Measurements from ENCODE around the gene P2RX6. TPM values are rescaled to one million over a fixed set of nuclear protein-coding genes. Genes with fewer than 3 reads are reported as not detected.

The P2RX6 gene
- total and polyA plus RNA-seq, 9 of the 15 experiments (the other 6 are each of a cell fraction or from before 2014, with no cell fraction given), result 0.01 to 3.9 (median 1.5) TPM; not detected in 1

GRCh38 chr22:21000207-21000986, 14.6 kb upstream of the P2RX6 start (continued):
- peak; percentile 42; the same call in 1 of the 2 replicates for TF ChIP-seq KLF1 (tag; IDR thresholded peaks at IDR 0.05)
- TF ChIP-seq HCFC1 (IDR thresholded peaks at IDR 0.05; ENCODE audit: low read depth, low read length), result no peak; the same call in 1 of the 2 replicates
- peak; percentile 88 for TF ChIP-seq STAT6 (CRISPR knock-in tag; IDR thresholded peaks at IDR 0.05)

GRCh38 chr22:21000987-21001600, 13.9 kb upstream of the P2RX6 start:
- FAIRE-seq, result no peak
- CTCF ChIA-PET (ENCODE audit: low intra/inter-chr PET ratio), result interaction anchor here (1.0 kb wide), 1 partner anchor 13 kb away, joined by 3 read pairs; no protein-coding TSS in a partner anchor
- POLR2A ChIA-PET, result interaction anchor here (0.6 to 17.9 kb wide), 12 partner anchors 12 to 471 kb away, joined by 3 to 451 read pairs (median 17); partner anchors contain the start of genes AIFM3, LZTR1, P2RX6 and SLC7A4
- TF ChIP-seq CXXC5 (CRISPR knock-in tag; IDR thresholded peaks at IDR 0.05), result no peak
- TF ChIP-seq ZNF707 (CRISPR knock-in tag; conservative IDR thresholded peaks at IDR 0.05), result peak; percentile 45; the same call in 1 of the 2 replicates
- TF ChIP-seq JUNB (CRISPR knock-in tag; conservative IDR thresholded peaks at IDR 0.05), result peak; percentile 67; the same call in 1 of the 2 replicates
- no peak for TF ChIP-seq NKRF (IDR thresholded peaks at IDR 0.05; ENCODE audit: borderline replicate concordance)
- peak; percentile 41; the same call in 1 of the 2 replicates for TF ChIP-seq ZNF324 (CRISPR knock-in tag; IDR thresholded peaks at IDR 0.05)
- 0 out of 2 replicates have a peak, but pooled peaks have one; percentile 1 for TF ChIP-seq NFIX (CRISPR knock-in tag; IDR thresholded peaks at IDR 0.05; ENCODE audit: low read depth)
- TF ChIP-seq GMEB1 (CRISPR knock-in tag; IDR thresholded peaks at IDR 0.05), result 0 out of 2 replicates have a peak, but pooled peaks have one; percentile 28
- peak; percentile 21; the same call in 1 of the 2 replicates for TF ChIP-seq TCF15 (CRISPR knock-in tag; IDR thresholded peaks at IDR 0.05)

More at GRCh38 chr22:21000987-21001600, 13.9 kb upstream of the P2RX6 start:
- peaks cover 28% of the 10 kb centered on the region; the same call in 1 of the 2 replicates for H4K20me1 ChIP-seq (replicated peaks; ENCODE audit: control insufficient read depth, insufficient read depth, low read length)
- ATAC-seq (peak; percentile 1), DNase-seq (ENCODE audit: extremely low read depth in 1 of 4, low spot score in 3 of 4) (peak in 1 of 4 experiments; percentile 72)
- H3K4me2 ChIP-seq (ENCODE audit: insufficient read depth, low read length), result peak overlapping the region; percentile 88
- peaks cover 46% of the 10 kb centered on the region for H3K79me2 ChIP-seq (ENCODE audit: control insufficient read depth, insufficient read depth, low read length)
- peaks cover 49% of the 10 kb centered on the region for H3K36me3 ChIP-seq (ENCODE audit: control insufficient read depth, insufficient read depth, low read length)
- H2AFZ ChIP-seq (ENCODE audit: low read depth, low read length), result peak overlapping the region; percentile 95
- BruUV-seq (replicated peaks), result no TSS peak
- under 1% methylated on average over 26 of the region's 26 CpGs for WGBS (ENCODE audit: insufficient coverage, low coverage, missing lambda C conversion rate)
- no peaks in the 10 kb centered on the region for H3K9me3 ChIP-seq (replicated peaks; ENCODE audit: control insufficient read depth, insufficient read depth, low read depth, low read length)
- H3K9ac ChIP-seq (ENCODE audit: insufficient read depth in 1 of 2, low read depth in 2 of 2, low read length in 2 of 2), result peak overlapping the region; percentile 85 to 93
- intact Hi-C loops (cut with micrococcal nuclease) (loop anchor here (1.0 to 5.0 kb wide), 7 partner anchors 39 to 494 kb away; partner anchors contain the start of genes CRKL, MED15, PI4KA and SNAP29), in situ Hi-C loops (cut with MboI) (no loop called here)
- peak overlapping the region; percentile 58 for H3K4me3 ChIP-seq
- peak overlapping the region; percentile 87 for H3K27ac ChIP-seq (ENCODE audit: extremely low read depth, low read depth, low read length)
- H3K9me1 ChIP-seq (ENCODE audit: control insufficient read depth, insufficient read depth, low read length), result no peaks in the 10 kb centered on the region
- H3K27me3 ChIP-seq (ENCODE audit: control insufficient read depth in 2 of 2, insufficient read depth in 2 of 2, low read length in 2 of 2), result no peaks in the 10 kb centered on the region
- peaks cover 25 to 80% of the 10 kb centered on the region in 2 experiments for H3K4me1 ChIP-seq (replicated peaks in 1 of 2; ENCODE audit: control insufficient read depth in 2 of 2, insufficient read depth in 2 of 2, low read length in 2 of 2)

Data from K562 (cell line).